A549 (cell line): ENCODE data around the gene MTHFR.

Source experiments
- EP300 ChIP-seq, 2 experiments: fragments of >200 bp; sonication (Bioruptor Twin); formaldehyde crosslinking; IDR thresholded peaks; 2 replicates in 1 of 2; 3 replicates in 1 of 2; pipeline ENCODE4 v1.6.1; 2016 to 2017
- POLR2A ChIP-seq: IDR thresholded peaks from 2 replicates; pipeline ENCODE4 v1.6.1; 2012; ENCODE audit warnings: mild to moderate bottlenecking, low read length
- RFX5 ChIP-seq: fragments of 450-650 bp; IDR thresholded peaks from 2 replicates; pipeline ENCODE4 v1.7.1; 2014; ENCODE audit warnings: antibody characterized with exemption, mild to moderate bottlenecking, moderate library complexity
- TF ChIP-seq, protein P1 (sequence below): fragments of >200 bp; sonication (Bioruptor Twin); formaldehyde crosslinking; IDR thresholded peaks from 3 replicates; pipeline ENCODE4 v1.5.1; 2016
- TF ChIP-seq, protein P2 (sequence below): fragments of 200-600 bp; sonication (generic); IDR thresholded peaks from 2 replicates; pipeline ENCODE4 v1.6.1; 2016; ENCODE audit warnings: antibody characterized with exemption, mild to moderate bottlenecking, moderate library complexity
- TF ChIP-seq, protein P3 (sequence below): fragments of 250-450 bp; sonication (Bioruptor Pico); IDR thresholded peaks from 2 replicates; pipeline ENCODE4 v1.5.0; 2021; ENCODE audit warnings: mild to moderate bottlenecking, moderate library complexity, borderline replicate concordance
- TF ChIP-seq, protein P4 (sequence below): fragments of 450-650 bp; IDR thresholded peaks from 2 replicates; pipeline ENCODE4 v1.6.1; 2014; ENCODE audit warnings: antibody characterized with exemption

DNA sequence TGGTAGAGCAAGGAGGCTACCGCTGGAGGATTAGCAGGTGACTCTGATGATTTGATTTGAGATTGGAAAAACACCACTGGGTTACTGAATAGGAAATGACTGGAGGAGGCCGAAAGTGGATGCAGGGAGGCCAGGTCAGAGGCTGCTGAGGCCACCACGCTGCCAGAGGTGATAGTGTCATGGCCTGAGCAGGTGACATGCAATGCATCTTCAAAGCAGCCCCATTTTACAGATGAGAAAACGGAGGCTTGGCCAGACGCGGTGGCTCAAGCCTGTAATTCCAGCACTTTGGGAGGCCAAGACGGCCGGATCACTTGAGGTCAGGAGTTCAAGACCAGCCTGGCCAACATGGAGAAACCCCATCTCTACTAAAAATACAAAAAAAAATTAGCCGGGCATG is 31.0 kb downstream of the MTHFR start:
- TF ChIP-seq, protein P1, sequence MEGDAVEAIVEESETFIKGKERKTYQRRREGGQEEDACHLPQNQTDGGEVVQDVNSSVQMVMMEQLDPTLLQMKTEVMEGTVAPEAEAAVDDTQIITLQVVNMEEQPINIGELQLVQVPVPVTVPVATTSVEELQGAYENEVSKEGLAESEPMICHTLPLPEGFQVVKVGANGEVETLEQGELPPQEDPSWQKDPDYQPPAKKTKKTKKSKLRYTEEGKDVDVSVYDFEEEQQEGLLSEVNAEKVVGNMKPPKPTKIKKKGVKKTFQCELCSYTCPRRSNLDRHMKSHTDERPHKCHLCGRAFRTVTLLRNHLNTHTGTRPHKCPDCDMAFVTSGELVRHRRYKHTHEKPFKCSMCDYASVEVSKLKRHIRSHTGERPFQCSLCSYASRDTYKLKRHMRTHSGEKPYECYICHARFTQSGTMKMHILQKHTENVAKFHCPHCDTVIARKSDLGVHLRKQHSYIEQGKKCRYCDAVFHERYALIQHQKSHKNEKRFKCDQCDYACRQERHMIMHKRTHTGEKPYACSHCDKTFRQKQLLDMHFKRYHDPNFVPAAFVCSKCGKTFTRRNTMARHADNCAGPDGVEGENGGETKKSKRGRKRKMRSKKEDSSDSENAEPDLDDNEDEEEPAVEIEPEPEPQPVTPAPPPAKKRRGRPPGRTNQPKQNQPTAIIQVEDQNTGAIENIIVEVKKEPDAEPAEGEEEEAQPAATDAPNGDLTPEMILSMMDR, result no peak
- no peak for TF ChIP-seq POLR2A
- TF ChIP-seq RFX5, result no peak
- no peak for TF ChIP-seq EP300 (IDR thresholded peaks at IDR 0.05)
- TF ChIP-seq, protein P2, sequence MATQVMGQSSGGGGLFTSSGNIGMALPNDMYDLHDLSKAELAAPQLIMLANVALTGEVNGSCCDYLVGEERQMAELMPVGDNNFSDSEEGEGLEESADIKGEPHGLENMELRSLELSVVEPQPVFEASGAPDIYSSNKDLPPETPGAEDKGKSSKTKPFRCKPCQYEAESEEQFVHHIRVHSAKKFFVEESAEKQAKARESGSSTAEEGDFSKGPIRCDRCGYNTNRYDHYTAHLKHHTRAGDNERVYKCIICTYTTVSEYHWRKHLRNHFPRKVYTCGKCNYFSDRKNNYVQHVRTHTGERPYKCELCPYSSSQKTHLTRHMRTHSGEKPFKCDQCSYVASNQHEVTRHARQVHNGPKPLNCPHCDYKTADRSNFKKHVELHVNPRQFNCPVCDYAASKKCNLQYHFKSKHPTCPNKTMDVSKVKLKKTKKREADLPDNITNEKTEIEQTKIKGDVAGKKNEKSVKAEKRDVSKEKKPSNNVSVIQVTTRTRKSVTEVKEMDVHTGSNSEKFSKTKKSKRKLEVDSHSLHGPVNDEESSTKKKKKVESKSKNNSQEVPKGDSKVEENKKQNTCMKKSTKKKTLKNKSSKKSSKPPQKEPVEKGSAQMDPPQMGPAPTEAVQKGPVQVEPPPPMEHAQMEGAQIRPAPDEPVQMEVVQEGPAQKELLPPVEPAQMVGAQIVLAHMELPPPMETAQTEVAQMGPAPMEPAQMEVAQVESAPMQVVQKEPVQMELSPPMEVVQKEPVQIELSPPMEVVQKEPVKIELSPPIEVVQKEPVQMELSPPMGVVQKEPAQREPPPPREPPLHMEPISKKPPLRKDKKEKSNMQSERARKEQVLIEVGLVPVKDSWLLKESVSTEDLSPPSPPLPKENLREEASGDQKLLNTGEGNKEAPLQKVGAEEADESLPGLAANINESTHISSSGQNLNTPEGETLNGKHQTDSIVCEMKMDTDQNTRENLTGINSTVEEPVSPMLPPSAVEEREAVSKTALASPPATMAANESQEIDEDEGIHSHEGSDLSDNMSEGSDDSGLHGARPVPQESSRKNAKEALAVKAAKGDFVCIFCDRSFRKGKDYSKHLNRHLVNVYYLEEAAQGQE, result no peak
- TF ChIP-seq, protein P3, sequence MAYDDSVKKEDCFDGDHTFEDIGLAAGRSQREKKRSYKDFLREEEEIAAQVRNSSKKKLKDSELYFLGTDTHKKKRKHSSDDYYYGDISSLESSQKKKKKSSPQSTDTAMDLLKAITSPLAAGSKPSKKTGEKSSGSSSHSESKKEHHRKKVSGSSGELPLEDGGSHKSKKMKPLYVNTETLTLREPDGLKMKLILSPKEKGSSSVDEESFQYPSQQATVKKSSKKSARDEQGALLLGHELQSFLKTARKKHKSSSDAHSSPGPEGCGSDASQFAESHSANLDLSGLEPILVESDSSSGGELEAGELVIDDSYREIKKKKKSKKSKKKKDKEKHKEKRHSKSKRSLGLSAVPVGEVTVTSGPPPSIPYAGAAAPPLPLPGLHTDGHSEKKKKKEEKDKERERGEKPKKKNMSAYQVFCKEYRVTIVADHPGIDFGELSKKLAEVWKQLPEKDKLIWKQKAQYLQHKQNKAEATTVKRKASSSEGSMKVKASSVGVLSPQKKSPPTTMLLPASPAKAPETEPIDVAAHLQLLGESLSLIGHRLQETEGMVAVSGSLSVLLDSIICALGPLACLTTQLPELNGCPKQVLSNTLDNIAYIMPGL (CRISPR knock-in tag), result no peak
- TF ChIP-seq, protein P4, sequence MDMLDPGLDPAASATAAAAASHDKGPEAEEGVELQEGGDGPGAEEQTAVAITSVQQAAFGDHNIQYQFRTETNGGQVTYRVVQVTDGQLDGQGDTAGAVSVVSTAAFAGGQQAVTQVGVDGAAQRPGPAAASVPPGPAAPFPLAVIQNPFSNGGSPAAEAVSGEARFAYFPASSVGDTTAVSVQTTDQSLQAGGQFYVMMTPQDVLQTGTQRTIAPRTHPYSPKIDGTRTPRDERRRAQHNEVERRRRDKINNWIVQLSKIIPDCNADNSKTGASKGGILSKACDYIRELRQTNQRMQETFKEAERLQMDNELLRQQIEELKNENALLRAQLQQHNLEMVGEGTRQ, result no peak
